Suppressor macrophage treated with lipopolysaccharide for 4 hours (primary cell): Measurements from ENCODE around the gene TWIST2.

ENCODE experiments used
- DNase-seq: peaks from one replicate; pipeline ENCODE4 v3.0.0-alpha.2; 2020

Gene TWIST2

DNA sequence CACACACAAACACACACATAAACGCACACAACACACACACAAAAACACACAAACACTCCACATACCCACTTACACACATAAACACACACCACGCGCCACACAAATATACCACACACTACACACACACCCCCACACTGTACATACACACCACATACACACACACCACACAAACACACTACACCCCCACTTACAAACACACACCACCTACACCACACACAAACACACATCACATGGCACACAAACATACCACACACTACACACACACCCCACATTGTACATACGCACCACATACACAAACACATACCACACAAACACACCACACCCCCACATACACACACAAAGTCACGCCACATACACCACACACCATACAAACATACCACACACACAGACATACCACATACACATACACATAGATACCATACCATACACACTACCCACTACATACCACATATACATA, 59.9 kb downstream of the TWIST2 start:
- no peak for DNase-seq

DNA sequence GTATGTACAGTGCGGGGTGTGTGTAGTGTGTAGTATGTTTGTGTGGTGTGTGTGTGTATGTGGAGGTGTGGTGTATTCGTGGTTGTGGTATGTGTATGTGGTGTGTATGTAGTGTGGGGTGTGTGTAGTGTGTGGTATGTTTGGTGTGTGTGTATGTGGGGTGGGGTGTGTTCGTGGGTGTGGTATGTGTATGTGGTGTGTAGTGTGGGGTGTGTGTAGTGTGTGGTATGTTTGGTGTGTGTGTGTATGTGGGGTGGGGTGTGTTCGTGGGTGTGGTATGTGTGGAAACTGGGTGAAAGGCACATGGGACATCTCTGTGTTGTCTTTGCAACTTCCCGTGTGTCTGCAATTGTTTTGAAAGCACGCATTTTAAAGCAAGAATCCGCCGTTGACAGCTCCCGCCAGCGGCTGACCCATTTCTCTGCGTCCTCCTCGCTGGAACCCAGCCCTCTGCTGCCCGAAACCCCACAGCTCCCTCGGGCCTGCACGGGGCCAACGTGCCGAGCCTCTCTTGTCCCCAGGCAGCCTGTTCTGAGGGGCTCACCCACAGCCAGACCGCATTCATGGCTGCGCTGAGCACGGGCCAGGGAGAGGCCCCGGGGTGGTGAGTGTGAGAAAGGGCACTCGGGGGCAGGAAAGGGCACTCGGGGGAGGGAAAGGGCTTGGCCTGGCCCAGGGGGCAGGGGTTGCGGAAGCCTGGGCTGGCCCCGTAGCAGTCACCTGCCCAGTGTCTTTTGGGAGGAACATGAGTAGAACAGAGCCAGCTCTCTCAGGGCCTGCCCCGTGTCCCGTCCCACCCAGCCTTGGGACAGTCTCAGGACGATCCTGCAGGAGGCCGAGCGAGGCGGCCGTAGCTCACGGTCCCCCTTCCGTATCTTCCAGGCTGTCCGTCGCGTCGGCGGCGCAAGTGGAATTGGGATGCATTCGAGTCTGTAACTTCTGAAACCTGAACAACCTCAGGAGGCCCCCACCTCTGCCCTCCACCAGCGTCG, 61.4 kb downstream of the TWIST2 start:
- no peak for DNase-seq

DNA sequence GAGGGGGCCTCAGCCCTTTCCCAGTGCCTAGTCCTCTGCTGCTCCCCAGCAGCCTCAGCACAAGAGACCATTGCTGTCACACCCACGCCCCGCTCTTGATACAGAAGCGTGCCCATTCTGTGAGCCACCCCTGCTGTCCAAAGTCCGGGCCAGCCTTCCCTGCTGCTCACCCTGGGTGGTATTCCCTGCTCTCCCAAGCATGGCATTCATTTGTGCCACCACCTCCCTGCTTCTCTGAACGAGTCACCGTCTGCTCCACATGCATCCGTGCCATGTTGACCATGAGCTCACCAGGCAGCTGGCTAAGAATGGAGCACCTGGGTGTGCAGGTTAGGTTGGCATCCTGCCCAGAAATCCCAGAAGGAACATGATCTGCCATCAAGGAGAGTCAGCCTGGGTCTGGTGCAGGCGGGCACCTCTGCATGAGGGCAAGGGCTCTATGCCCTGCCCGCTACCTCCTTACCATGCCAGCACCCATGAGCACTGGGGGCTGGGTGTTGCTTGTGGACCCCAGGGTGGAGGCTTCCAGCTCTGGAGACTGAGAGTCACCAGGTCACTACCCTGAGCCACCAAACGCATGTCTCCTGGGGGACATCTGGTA, 63.0 kb downstream of the TWIST2 start:
- DNase-seq, result no peak

DNA sequence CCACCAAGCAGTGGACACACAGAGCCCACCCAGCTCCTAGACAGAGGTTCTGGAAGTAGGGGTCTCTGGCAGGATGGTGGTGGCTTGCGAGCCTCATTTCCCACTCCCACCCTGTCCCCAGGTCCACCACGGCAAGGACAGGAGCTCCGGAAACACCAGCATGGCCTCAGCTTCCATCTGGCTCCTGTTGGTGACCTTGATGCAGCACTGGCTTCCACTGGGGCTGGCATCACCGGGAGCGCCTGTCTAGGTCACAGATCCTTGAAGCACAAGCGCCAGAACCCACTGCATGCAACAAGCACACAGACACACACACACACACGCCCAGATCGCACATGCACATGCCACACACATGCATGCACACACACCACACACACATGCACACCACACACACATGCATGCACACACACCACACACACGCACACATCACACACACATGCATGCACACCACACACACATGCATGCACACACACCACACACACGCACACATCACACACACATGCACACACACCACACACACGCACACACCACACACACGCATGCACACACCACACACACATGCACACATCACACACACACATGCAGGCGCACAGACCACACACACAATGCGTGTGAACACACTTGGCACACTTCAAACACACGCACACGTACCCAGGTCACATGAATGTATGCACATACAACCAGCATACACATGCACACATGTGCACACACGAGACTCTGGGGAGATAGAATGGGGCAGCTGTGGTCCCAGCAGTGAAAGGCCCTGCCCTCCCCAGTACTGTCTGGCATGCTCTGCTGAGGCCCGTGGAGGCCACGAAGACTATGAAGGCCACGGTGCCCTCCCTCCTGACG, 63.7 kb downstream of the TWIST2 start:
- DNase-seq, result no peak

DNA sequence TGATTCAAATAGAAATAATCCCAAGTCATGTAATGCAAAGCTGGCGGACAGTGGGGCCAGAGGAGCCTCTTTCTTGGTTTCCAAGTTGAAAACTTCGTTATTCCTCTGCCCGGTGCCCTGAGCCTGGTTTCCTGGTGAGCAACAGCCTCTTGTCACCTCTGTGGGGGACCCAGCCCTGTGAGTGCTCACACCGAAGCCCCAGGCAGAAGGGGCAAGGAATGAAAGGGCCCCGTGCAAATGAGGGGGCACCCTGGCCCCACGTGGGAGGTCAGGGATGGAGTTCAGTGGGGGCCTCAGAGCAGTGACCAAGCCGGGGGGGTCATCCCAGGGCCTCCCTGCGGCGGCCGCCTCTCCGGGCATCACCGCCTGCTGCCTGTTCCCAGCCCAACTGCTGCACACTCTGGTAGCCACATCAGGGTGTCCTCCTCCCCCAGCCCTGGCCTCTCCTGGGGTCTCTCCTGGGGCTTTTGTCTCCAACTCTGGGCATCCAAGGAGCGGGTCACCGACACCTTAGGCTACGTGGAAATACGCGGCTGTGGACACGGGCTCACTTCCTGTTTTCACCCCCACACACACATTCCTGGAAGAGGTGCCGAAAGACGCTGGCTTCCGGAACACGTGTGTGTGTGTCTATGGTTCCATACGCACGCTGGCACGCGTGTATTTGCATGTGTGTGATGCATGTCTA, 64.5 kb downstream of the TWIST2 start:
- no peak for DNase-seq

DNA sequence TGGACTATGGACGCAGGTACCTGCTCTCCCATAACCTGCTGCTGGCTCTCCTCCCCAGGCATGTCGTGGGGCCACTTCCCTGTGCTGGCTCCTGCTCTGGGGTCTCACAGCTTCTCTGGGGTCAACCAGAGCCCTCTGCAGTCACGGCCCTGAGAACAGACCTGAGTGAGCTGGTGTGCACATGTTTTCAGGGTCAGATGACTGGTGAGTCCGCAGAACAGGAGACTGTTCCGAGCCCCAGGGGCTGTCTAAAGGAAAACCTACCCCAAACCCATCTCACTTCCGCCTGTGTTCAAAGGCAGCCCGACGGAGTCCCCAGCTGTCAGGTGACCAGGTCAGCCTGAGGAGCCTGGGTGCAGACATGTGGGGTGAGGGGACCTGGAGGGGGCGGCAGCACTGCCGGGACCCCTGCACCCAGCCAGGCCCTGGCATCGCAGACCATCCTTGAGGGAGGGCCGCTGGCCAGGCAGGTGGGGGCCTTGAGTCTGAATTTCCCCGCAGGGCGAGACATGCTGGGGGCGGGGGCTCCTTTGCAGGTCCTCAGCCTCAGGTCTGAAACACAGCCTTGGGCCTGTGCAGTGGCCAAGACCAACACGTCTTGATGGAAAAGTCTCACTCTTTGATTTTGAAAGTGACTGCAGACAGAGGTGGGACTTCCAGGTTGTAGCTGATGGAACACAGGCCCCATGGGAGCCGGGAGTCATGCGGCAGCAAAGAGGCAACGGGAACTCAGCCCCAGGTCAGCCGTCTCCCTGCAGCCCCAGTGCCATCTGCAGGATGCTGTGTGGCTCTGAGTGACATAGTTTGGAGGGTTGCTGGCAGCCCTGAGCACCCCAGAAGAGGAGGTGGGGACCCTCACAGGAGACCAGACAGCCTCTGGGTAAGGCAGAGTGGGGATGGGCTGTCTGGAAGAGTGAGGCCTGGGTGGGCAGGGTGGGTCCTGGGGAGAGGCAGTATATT, 65.3 kb downstream of the TWIST2 start:
- DNase-seq, result no peak

DNA sequence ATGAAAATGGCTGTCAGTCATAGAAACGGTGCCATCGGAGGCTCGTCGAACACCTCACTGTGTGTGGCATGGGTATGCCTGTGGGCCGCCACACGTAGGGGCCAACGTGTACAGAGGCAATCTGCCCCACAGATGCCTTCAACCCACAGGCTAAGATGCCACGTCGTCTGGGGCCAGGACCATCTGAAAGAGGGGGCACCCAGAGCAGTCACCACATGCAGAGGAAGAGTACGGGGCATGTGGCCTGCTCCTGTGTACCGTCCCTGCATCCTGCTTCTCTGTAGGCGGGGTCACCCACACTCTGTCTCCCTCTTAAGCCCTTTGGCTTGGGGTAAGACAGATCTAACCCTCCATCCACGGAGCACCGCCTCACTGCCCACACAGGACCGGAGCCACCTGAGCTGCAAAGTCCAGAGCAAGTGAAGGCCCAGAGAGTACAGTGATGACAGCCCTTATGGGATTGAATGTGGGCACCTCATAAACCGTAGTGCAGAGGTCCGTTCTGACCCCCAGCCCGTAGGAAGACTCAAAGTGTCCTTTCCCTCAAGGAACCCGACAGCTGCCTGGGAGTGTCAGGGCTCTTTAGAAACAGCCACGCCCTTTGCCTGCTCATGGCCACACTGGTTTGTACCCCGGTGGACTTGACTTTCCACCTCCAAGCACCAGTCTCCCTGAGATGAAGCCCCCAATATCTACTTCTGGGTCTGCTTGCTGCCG, 66.2 kb downstream of the TWIST2 start:
- DNase-seq, result no peak

DNA sequence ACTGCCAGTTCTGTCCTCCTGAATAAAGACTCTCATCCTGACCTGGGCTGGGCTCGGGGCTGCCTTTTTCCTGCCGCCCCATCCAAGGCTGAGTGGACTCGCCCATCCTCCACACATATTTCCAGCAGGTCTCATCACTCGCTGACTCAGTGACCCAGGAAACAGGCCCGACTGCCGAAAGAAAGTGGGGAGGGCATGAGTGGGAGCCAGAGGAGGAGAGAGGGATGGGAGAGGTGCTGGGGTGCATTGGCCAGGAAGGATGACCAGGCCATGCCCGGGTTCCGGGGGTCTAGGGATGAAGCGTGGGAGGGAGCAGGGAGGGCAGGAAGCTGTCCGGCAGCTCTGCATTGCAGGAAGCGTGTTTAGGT, 66.7 kb downstream of the TWIST2 start:
- no peak for DNase-seq

DNA sequence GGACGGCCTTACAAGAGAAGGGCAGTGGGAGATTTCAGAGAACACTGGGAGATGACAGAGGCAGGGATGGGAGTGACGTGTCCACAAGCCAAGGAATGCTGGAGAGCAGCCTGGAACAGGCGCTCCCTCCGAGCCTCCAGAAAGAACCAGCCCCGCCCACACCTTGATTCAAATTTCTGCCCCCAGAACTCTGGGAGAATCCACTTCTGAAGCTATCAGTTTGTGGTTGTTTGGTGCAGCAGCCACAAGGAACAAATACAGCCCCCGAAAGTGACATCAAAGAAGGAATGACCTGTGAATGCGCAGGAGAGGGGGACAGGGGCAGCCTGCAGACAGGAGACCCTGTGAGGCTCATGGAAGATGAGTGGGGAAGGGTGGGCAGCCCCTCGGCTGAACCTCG, 67.3 kb downstream of the TWIST2 start:
- DNase-seq, result no peak

DNA sequence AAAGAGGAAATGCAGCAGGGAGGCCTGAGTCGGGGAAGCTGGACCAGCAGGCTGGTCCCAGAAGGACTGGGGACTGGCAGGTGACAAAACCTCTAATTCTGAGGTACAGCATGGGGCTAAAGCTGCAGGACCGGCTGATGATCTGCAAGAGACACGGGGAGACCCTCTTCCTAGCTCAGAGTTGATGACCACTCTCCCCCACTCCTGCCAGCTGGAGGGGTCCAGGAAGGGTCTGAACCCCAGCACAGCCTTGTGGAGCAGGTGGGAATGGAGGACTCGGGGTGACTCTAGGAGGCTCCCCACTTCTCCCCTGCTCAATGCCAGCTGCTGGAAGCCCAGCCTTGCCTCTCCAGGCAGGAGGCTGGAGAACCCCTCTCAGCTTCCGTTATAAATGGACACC, 67.7 kb downstream of the TWIST2 start:
- no peak for DNase-seq

DNA sequence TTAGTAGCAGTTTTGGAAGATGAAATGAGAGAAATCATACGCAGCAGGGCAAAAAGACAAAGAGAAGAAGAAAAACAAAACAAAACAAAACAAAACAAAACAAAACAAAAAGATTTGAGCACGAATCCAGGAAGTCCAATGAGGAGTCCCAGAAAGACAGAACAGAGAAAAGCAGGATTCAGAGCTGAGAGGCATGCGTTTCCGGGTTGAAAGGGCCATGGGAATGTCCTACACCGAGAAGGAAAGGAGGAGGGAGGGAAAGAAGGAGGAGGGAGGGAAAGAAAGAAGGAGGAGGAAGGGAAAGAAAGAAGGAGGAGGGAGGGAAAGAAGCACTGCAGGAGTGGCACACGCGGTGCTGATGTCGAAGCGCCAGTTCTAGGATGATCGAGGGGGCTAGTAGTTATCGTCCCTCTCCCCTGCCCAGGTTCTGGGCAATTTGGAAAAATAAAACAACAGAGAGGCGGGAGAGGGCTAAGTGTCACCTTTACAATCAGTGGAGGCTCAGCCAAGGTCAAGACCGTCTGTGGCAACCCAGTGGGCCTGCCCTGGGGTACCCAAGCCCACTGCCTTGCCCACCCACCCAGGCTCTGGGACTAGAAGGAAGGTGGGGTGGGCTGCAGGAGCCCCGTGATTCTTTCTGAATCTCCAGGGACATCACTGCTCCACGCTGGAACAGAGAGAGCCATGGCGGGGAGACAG, 68.4 kb downstream of the TWIST2 start:
- DNase-seq, result no peak

DNA sequence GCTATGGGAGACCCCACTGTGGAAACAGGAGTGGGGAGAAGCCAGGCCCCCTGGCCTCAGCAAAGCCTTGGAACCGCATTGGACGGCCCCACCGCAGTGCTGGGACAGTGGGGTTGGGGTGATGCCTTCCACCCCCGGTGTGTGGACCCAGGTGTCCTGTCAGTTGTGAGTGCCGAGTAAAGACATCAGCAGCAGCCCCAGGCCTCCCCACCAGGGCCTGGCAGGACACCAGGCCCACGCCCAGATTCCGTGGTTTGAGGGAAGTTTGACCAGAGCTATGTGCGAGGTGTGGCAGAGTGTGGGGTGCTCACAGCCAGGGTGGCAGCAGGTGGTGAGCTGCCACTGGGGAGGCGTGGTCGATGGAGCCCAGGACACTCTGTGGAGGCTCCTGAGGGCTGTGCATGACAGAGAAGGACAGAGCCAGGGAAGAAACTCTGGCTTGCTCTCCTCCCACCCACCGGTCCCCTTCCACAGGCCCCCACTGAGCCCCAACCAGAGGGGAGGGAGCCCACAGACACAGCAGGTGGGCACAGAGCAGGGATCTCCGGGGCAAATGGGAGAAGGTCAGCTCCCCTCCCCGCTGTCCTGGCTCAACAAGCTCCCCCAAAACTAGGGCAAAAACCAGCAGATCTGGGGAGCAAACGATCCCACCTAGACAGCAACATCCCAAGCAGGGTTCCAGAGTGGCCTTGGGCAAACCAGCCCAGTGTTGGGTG, 69.1 kb downstream of the TWIST2 start:
- no peak for DNase-seq

DNA sequence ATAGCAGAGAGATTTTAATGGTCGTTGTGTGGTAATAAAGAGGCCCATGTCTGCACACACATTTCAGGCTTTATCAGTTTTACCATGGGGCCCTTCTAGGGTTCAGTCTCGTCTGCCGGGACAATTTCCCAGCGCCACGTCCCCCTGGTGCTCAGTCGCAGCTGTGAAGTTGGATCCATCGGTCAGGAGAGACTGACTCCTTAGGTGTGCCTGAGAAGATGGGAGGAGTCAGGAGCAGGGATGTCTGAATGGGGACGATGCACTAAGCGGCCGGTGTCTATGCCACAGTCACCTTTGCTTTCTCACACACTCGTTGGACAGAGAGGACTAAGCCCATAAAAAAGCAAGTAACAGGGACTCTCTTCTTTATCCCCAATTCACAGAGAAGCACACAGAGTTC, 71.4 kb downstream of the TWIST2 start:
- no peak for DNase-seq

DNA sequence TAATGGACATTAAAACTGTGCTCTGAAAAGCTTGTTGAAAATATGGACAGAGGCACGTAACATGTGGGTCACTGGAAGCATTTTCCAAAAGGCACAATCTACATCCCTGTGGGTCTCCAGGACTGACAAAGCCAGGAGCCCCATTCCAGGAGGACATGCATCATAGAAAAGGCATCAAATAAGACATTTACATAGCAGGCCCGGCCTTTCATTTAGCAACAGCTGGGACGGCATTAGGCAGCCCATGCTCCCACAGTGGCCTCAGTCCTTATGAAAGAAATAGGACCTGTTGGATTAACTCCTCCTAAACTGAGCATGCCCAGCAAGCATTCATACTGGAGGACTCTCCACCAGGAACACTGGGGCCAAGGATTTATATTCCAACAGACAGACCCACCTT, 72.2 kb downstream of the TWIST2 start:
- DNase-seq, result no peak

DNA sequence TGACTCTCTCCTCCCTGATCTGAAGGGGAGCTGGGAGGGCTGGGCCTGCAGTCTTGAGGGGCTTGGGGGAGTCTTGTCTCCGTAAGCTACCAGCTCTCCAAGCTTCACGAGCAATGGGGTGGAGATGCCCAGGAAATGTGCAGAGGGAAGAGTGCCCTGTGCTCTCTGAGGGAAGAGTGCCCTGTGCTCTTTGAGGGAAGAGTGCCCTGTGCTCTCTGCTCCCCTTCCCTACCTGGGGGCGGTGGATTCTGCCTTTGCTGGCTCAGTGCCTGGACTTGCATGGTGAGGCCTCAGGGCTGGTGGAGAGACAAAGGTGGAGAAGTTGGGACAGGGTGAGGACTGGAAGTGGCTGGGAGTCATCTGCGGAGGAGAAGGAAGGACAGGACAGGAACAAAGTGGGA, 72.7 kb downstream of the TWIST2 start:
- DNase-seq, result no peak

DNA sequence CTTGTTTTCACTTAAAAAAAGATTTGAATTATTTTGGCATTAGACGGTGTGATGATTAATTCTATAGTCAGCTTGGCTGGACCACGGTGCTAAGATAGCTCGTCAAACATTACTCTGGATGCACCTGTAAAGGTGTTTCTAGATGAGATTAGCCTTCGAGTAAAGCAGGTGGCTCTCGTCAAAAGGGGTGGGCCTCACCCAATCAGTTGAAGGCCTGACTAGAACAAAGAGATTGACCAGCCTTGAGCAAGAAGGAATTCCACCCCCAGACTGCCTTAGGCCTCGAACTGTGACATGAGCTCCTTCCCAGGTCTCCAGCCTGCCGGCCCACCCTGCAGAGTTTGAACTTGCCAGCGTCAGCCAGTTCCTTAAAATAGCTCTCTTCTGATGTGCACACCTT, 73.4 kb downstream of the TWIST2 start:
- no peak for DNase-seq

DNA sequence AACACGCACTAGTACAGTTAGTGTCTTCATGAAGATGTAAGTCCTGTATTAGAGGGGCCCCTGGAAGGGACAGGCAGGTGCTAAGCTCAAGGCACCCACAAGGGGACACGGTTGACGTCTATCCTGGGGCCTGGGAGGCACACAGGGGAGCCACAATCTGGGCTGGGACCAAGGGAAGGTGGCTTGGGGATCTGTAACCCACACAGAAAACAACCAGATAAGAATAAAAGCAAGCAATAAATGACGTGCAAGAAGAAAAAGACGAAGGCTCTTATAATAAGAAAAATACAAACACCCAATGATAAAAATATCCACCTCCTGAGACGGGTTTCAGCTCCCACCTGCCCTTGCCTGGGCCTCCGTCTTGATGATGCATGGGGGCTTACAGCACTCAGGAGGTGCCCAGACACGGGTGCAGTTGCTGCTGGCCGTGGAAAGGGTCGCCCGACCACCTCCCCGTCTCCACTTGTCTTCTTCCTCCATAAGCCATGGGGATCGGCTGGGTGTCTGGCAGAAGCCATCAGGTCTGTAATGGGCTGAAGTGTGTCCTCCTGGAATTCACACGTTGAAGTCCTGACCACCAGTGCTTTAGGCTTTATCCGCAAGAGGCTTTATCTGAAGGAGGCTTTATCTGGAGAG, 73.9 kb downstream of the TWIST2 start:
- no peak for DNase-seq

DNA sequence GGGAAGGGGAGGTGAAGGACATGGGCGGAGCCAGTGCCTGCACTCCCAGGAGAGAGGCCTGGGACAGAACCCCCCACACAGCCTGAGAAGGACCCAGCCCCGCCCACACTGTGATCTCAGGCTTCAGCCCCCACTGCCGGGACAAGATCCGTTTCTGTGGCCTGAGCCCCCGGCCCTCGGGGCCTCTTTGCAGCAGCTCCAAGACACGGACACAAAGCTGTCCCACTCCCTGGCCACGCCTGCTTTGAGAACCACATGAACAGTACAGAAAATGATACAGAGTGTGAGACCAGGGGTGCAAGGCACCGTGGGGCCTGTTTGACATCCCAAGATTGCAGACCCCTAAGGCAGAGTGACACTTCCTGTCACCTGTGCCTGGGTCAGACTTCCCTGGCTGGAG, 74.5 kb downstream of the TWIST2 start:
- no peak for DNase-seq

DNA sequence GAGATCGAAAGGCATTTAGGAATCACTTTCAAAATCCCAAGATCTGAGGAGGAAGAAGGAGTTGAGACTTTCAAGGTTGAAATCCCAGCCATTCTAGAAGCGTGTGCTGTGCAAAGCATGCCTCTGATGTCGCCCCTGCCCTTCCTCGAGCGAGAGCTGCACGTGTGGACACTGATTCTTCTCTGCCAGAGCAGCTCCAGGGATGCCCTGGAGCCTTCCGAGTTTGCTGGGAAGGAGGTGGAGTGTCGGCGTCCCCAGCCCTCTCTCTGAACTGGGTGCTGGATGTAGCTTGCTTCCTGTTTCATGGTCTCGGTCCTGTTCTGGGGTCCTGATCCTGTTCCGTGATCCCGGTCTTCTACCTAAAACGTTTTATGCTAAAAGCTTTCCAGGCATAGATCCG, 76.1 kb downstream of the TWIST2 start:
- no peak for DNase-seq
